Measurements from ENCODE around the gene NADK2. TPM values are rescaled to one million over a fixed set of nuclear protein-coding genes. Genes with fewer than 3 reads are reported as not detected.

Gene NADK2
- total and polyA plus RNA-seq, 4 donors: 73.6 to 178 (median 88.0) TPM

DNA sequence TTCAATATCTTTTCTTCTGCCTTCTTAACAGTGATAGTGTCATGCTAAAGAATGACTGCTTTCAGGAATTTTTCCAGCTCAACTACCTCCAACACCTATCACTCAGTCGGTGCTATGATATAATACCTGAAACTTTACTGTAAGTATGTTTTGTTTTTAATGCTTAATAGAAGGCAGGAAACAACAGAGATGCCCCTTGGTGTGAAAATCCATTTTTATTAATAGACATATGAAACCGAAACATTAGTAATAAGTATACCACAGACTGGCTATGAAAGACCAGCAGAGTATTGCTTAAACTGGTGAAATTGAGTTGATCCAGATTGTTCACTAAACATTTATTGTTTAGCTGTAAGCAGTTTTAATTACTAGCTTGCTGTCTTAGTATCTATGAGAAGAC is 64.6 kb downstream of the NADK2 start:
- Histone ChIP-seq H3K27me3 (ENCODE audit: control insufficient read depth in 4 of 4, insufficient read depth in 4 of 4, low read length in 3 of 4) (no peaks in the 10 kb centered on the region), H3K4me3 (ENCODE audit: low read depth in 1 of 3, low read length in 3 of 3) (no peak overlapping the region), H3K27ac (ENCODE audit: low read depth in 1 of 2, low read length in 2 of 2) (no peak overlapping the region), H3K9me3 (ENCODE audit: control insufficient read depth in 4 of 4, low read length in 3 of 4) (no peaks in the 10 kb centered on the region), H3K36me3 (ENCODE audit: control insufficient read depth in 4 of 4, insufficient read depth in 3 of 4, low read depth in 1 of 4, low read length in 3 of 4) (peaks cover under 1 to 6% (median 3%) of the 10 kb centered on the region in 4 donors), H3K9ac (ENCODE audit: low read depth in 1 of 2, low read length in 2 of 2) (peak overlapping the region in 1 of 2 donors; percentile 22), H3K4me1 (ENCODE audit: control insufficient read depth in 4 of 4, insufficient read depth in 4 of 4, low read length in 3 of 4) (peaks cover 13 to 72% (median 57%) of the 10 kb centered on the region in 4 donors)
- DNase-seq (ENCODE audit: low spot score): no peak
- 66% methylated on average over 2 of the region's 2 CpGs for WGBS
- TF ChIP-seq FOXA1 (IDR thresholded peaks at IDR 0.05) (no peak), TAF1 (conservative IDR thresholded peaks at IDR 0.05) (no peak), JUND (IDR thresholded peaks at IDR 0.05) (no peak), HNF4A (conservative IDR thresholded peaks at IDR 0.05) (no peak), FOXA2 (IDR thresholded peaks at IDR 0.05) (no peak), GABPA (IDR thresholded peaks at IDR 0.05 in 1 of 2, conservative IDR thresholded peaks at IDR 0.05 in 1 of 2) (no peak), HNF4G (IDR thresholded peaks at IDR 0.05) (no peak), RXRA (IDR thresholded peaks at IDR 0.05) (no peak)
- TF ChIP-seq, protein P1, sequence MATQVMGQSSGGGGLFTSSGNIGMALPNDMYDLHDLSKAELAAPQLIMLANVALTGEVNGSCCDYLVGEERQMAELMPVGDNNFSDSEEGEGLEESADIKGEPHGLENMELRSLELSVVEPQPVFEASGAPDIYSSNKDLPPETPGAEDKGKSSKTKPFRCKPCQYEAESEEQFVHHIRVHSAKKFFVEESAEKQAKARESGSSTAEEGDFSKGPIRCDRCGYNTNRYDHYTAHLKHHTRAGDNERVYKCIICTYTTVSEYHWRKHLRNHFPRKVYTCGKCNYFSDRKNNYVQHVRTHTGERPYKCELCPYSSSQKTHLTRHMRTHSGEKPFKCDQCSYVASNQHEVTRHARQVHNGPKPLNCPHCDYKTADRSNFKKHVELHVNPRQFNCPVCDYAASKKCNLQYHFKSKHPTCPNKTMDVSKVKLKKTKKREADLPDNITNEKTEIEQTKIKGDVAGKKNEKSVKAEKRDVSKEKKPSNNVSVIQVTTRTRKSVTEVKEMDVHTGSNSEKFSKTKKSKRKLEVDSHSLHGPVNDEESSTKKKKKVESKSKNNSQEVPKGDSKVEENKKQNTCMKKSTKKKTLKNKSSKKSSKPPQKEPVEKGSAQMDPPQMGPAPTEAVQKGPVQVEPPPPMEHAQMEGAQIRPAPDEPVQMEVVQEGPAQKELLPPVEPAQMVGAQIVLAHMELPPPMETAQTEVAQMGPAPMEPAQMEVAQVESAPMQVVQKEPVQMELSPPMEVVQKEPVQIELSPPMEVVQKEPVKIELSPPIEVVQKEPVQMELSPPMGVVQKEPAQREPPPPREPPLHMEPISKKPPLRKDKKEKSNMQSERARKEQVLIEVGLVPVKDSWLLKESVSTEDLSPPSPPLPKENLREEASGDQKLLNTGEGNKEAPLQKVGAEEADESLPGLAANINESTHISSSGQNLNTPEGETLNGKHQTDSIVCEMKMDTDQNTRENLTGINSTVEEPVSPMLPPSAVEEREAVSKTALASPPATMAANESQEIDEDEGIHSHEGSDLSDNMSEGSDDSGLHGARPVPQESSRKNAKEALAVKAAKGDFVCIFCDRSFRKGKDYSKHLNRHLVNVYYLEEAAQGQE (IDR thresholded peaks at IDR 0.05): no peak
- TF ChIP-seq, protein P2, sequence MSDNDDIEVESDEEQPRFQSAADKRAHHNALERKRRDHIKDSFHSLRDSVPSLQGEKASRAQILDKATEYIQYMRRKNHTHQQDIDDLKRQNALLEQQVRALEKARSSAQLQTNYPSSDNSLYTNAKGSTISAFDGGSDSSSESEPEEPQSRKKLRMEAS (IDR thresholded peaks at IDR 0.05): no peak
- TF ChIP-seq, protein P3, sequence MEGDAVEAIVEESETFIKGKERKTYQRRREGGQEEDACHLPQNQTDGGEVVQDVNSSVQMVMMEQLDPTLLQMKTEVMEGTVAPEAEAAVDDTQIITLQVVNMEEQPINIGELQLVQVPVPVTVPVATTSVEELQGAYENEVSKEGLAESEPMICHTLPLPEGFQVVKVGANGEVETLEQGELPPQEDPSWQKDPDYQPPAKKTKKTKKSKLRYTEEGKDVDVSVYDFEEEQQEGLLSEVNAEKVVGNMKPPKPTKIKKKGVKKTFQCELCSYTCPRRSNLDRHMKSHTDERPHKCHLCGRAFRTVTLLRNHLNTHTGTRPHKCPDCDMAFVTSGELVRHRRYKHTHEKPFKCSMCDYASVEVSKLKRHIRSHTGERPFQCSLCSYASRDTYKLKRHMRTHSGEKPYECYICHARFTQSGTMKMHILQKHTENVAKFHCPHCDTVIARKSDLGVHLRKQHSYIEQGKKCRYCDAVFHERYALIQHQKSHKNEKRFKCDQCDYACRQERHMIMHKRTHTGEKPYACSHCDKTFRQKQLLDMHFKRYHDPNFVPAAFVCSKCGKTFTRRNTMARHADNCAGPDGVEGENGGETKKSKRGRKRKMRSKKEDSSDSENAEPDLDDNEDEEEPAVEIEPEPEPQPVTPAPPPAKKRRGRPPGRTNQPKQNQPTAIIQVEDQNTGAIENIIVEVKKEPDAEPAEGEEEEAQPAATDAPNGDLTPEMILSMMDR (IDR thresholded peaks at IDR 0.05; ENCODE audit: low read depth, low read length, missing input control): no peak

DNA sequence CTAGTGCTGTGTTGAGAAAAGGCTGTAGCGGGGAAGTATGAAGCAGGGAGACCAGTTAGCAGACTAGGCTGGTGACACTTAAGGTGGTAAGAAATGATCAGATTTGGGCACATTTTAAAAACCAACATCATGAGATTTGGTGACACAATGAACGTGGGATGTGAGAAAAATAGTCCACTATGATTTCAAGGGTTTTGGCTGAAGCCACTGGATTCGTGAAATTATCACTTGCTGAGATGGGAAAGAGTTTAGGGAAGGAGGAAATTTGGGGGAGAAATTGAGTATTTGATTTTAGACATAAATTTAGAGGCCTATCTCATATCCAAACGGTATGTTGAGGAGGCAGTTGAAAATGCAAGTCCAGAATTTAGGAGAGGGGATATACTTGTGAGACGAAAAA is 66.7 kb downstream of the NADK2 start:
- Histone ChIP-seq H3K36me3 (ENCODE audit: control insufficient read depth in 4 of 4, insufficient read depth in 3 of 4, low read depth in 1 of 4, low read length in 3 of 4) (peaks cover 4 to 15% (median 10%) of the 10 kb centered on the region in 4 donors), H3K9ac (ENCODE audit: low read depth in 1 of 2, low read length in 2 of 2) (no peak overlapping the region), H3K9me3 (ENCODE audit: control insufficient read depth in 4 of 4, low read length in 3 of 4) (no peaks in the 10 kb centered on the region), H3K27me3 (ENCODE audit: control insufficient read depth in 4 of 4, insufficient read depth in 4 of 4, low read length in 3 of 4) (no peaks in the 10 kb centered on the region), H3K4me1 (ENCODE audit: control insufficient read depth in 4 of 4, insufficient read depth in 4 of 4, low read length in 3 of 4) (peaks cover 6 to 62% (median 45%) of the 10 kb centered on the region in 4 donors), H3K27ac (ENCODE audit: low read depth in 1 of 2, low read length in 2 of 2) (no peak overlapping the region), H3K4me3 (ENCODE audit: low read depth in 1 of 3, low read length in 3 of 3) (no peak overlapping the region)
- WGBS: 66% methylated on average over 5 of the region's 5 CpGs
- DNase-seq (ENCODE audit: low spot score): no peak
- TF ChIP-seq, protein P4, sequence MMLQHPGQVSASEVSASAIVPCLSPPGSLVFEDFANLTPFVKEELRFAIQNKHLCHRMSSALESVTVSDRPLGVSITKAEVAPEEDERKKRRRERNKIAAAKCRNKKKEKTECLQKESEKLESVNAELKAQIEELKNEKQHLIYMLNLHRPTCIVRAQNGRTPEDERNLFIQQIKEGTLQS (IDR thresholded peaks at IDR 0.05): no peak
- TF ChIP-seq TAF1 (conservative IDR thresholded peaks at IDR 0.05) (no peak), HNF4A (conservative IDR thresholded peaks at IDR 0.05) (no peak), RAD21 (IDR thresholded peaks at IDR 0.05) (no peak), YY1 (IDR thresholded peaks at IDR 0.05) (no peak), GABPA (IDR thresholded peaks at IDR 0.05 in 1 of 2, conservative IDR thresholded peaks at IDR 0.05 in 1 of 2) (no peak), SP1 (IDR thresholded peaks at IDR 0.05) (no peak), FOXA2 (IDR thresholded peaks at IDR 0.05) (no peak), NR2F2 (IDR thresholded peaks at IDR 0.05) (no peak), FOXA1 (IDR thresholded peaks at IDR 0.05) (no peak), JUND (IDR thresholded peaks at IDR 0.05) (no peak), RXRA (IDR thresholded peaks at IDR 0.05) (no peak)
- TF ChIP-seq, protein P1 (IDR thresholded peaks at IDR 0.05): no peak
- TF ChIP-seq, protein P5, sequence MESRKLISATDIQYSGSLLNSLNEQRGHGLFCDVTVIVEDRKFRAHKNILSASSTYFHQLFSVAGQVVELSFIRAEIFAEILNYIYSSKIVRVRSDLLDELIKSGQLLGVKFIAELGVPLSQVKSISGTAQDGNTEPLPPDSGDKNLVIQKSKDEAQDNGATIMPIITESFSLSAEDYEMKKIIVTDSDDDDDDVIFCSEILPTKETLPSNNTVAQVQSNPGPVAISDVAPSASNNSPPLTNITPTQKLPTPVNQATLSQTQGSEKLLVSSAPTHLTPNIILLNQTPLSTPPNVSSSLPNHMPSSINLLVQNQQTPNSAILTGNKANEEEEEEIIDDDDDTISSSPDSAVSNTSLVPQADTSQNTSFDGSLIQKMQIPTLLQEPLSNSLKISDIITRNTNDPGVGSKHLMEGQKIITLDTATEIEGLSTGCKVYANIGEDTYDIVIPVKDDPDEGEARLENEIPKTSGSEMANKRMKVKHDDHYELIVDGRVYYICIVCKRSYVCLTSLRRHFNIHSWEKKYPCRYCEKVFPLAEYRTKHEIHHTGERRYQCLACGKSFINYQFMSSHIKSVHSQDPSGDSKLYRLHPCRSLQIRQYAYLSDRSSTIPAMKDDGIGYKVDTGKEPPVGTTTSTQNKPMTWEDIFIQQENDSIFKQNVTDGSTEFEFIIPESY (IDR thresholded peaks at IDR 0.05): no peak
- TF ChIP-seq, protein P3 (IDR thresholded peaks at IDR 0.05; ENCODE audit: low read depth, low read length, missing input control): no peak
- TF ChIP-seq, protein P2 (IDR thresholded peaks at IDR 0.05): no peak
